Stimulated activated CD4-positive, alpha-beta T cell treated with anti-CD3 and anti-CD28 coated beads, Interleukin-1b, Interleukin-23, amount 100 ng/mL, for 4 hours (primary cell): ENCODE measurements around the gene FBH1.
"Not testable (repeated sequence)": the region's sequence is repeated elsewhere in the genome, so short reads cannot be mapped to it uniquely, and the experiment has no call there.

Experiments
- DNase-seq, 2 donors: peaks; one replicate each; pipeline ENCODE4 v3.0.0-alpha.2; 2020; ENCODE audit warnings: low read depth in 2 of 2

Gene FBH1

GRCh38 chr10:5959581-5960069 lies 69.6 kb downstream of the FBH1 start:
- no peak for DNase-seq

- no peak for DNase-seq
These were observed 70.3 kb downstream of the FBH1 start for GRCh38 chr10:5960070-5960972.

- not testable (repeated sequence) for DNase-seq
These were observed 70.9 kb downstream of the FBH1 start for GRCh38 chr10:5960973-5961275.

- DNase-seq = no peak
These were observed 71.5 kb downstream of the FBH1 start for GRCh38 chr10:5961405-5962100.

- not testable (repeated sequence) for DNase-seq
These were observed 72.4 kb downstream of the FBH1 start for GRCh38 chr10:5962358-5962940.

- no peak for DNase-seq
These were observed 73.0 kb downstream of the FBH1 start for GRCh38 chr10:5963071-5963470.

- no peak for DNase-seq
These were observed 73.5 kb downstream of the FBH1 start for GRCh38 chr10:5963591-5963990.

GRCh38 chr10:5964736-5965135 lies 74.7 kb downstream of the FBH1 start:
- no peak for DNase-seq

GRCh38 chr10:5965266-5965665 lies 75.2 kb downstream of the FBH1 start:
- no peak for DNase-seq

GRCh38 chr10:5968037-5968680 lies 78.1 kb downstream of the FBH1 start:
- no peak for DNase-seq

GRCh38 chr10:5968681-5969453 lies 78.8 kb downstream of the FBH1 start:
- no peak for DNase-seq

GRCh38 chr10:5970066-5970465 lies 80.0 kb downstream of the FBH1 start:
- no peak for DNase-seq

GRCh38 chr10:5970527-5970926 lies 80.5 kb downstream of the FBH1 start:
- no peak for DNase-seq

- no peak for DNase-seq
These were observed 81.3 kb downstream of the FBH1 start for GRCh38 chr10:5971315-5971832.

- no peak for DNase-seq
These were observed 81.8 kb downstream of the FBH1 start for GRCh38 chr10:5971886-5972285.

GRCh38 chr10:5973069-5973468 lies 83.0 kb downstream of the FBH1 start:
- DNase-seq = no peak

GRCh38 chr10:5975641-5976473 lies 85.8 kb downstream of the FBH1 start:
- DNase-seq = peak; percentile 12 to 37

- DNase-seq = peak; percentile 15 to 48
These were observed 86.7 kb downstream of the FBH1 start for GRCh38 chr10:5976512-5977470.
